GM04503 (cell line): ENCODE measurements around the gene GPR142.
A peak's percentile ranks its signal among the peaks of the same experiment; 100 is the strongest.
"Not testable (repeated sequence)": the region's sequence is repeated elsewhere in the genome, so short reads cannot be mapped to it uniquely, and the experiment has no call there.

Experiments
- DNase-seq: peaks from one replicate; pipeline ENCODE4 v3.0.0-alpha.2; 2012; ENCODE audit warnings: low read depth

GPR142 gene

GRCh38 chr17:74393346-74393942 is 26.1 kb downstream of the GPR142 start:
- no peak for DNase-seq

- no peak for DNase-seq
Measured at GRCh38 chr17:74394275-74394950, 27.1 kb downstream of the GPR142 start.

- no peak for DNase-seq
Measured at GRCh38 chr17:74394977-74395376, 27.7 kb downstream of the GPR142 start.

GRCh38 chr17:74396567-74396966 is 29.3 kb downstream of the GPR142 start:
- no peak for DNase-seq

GRCh38 chr17:74402048-74402447 is 34.7 kb downstream of the GPR142 start:
- no peak for DNase-seq

- no peak for DNase-seq
Measured at GRCh38 chr17:74403512-74404137, 36.3 kb downstream of the GPR142 start.

- no peak for DNase-seq
Measured at GRCh38 chr17:74404218-74404617, 36.9 kb downstream of the GPR142 start.

GRCh38 chr17:74404789-74405188 is 37.5 kb downstream of the GPR142 start:
- no peak for DNase-seq

GRCh38 chr17:74405311-74405710 is 38.0 kb downstream of the GPR142 start:
- DNase-seq = not testable (repeated sequence)

- no peak for DNase-seq
Measured at GRCh38 chr17:74407384-74407783, 40.1 kb downstream of the GPR142 start.

- DNase-seq = no peak
Measured at GRCh38 chr17:74408262-74408661, 41.0 kb downstream of the GPR142 start.

- no peak for DNase-seq
Measured at GRCh38 chr17:74408815-74409214, 41.5 kb downstream of the GPR142 start.

GRCh38 chr17:74410001-74410443 is 42.7 kb downstream of the GPR142 start:
- no peak for DNase-seq

GRCh38 chr17:74412581-74412980 is 45.3 kb downstream of the GPR142 start:
- DNase-seq = no peak

GRCh38 chr17:74413491-74413890 is 46.2 kb downstream of the GPR142 start:
- DNase-seq = no peak

GRCh38 chr17:74414510-74414909 is 47.2 kb downstream of the GPR142 start:
- DNase-seq = no peak

GRCh38 chr17:74415608-74416396 is 48.5 kb downstream of the GPR142 start:
- DNase-seq = no peak

GRCh38 chr17:74417178-74418045 is 50.1 kb downstream of the GPR142 start:
- peak; percentile 4 for DNase-seq

- DNase-seq = no peak
Measured at GRCh38 chr17:74419928-74420411, 52.7 kb downstream of the GPR142 start.
